DND-41 (cell line): ENCODE measurements around the gene PTDSS2.
A peak's percentile ranks its signal among the peaks of the same experiment; 100 is the strongest.

ENCODE experiments used
- ATAC-seq: fragments of 200-7000 bp; cut with Tn5 transposase; 3 replicates; pipeline ENCODE4 v1.9.1; 2021; ENCODE audit warnings: low read depth; ENCODE audit not compliant: insufficient read depth
- DNase-seq: peaks from one replicate; pipeline ENCODE4 v3.0.0-alpha.2; 2020
- H2AFZ ChIP-seq: 2 replicates; pipeline ENCODE4 v1.6.0; 2012; ENCODE audit warnings: low read depth, low read length
- H3K27ac ChIP-seq: 2 replicates; pipeline ENCODE4 v1.5.1; 2012; ENCODE audit warnings: low read length, inconsistent platforms
- H3K27me3 ChIP-seq: fragments of 200-600 bp; sonication (generic); 2 replicates; pipeline ENCODE4 v1.6.0; 2012; ENCODE audit warnings: low read length, mild to moderate bottlenecking, inconsistent platforms; ENCODE audit not compliant: insufficient read depth, poor library complexity
- H3K36me3 ChIP-seq: 2 replicates; pipeline ENCODE4 v1.5.1; 2012; ENCODE audit warnings: low read length, inconsistent platforms; ENCODE audit not compliant: insufficient read depth
- H3K4me1 ChIP-seq: 2 replicates; pipeline ENCODE4 v1.5.1; 2012; ENCODE audit warnings: mild to moderate bottlenecking, low read length; ENCODE audit not compliant: insufficient read depth
- H3K4me2 ChIP-seq: 2 replicates; pipeline ENCODE4 v1.6.0; 2012; ENCODE audit warnings: mild to moderate bottlenecking, moderate library complexity, low read length, inconsistent platforms; ENCODE audit not compliant: insufficient read depth
- H3K4me3 ChIP-seq, 2 experiments: fragments of 200-600 bp in 1 of 2; shearing (Covaris generic) in 1 of 2; 2 replicates each; pipeline ENCODE4 v1.5.1; 2012 to 2016; ENCODE audit warnings: inconsistent platforms in 2 of 2, low read length in 2 of 2, mild to moderate bottlenecking in 2 of 2, low read depth in 1 of 2, moderate library complexity in 1 of 2
- H3K79me2 ChIP-seq: 2 replicates; pipeline ENCODE4 v1.6.0; 2012; ENCODE audit warnings: low read length, inconsistent platforms; ENCODE audit not compliant: insufficient read depth
- H3K9ac ChIP-seq: 2 replicates; pipeline ENCODE4 v1.6.0; 2012; ENCODE audit warnings: low read depth, mild to moderate bottlenecking, inconsistent platforms, low read length, moderate library complexity
- H3K9me3 ChIP-seq: 2 replicates; pipeline ENCODE4 v1.5.1; 2012; ENCODE audit warnings: low read length, moderate library complexity, mild to moderate bottlenecking, inconsistent platforms; ENCODE audit not compliant: insufficient read depth, severe bottlenecking
- H4K20me1 ChIP-seq: 2 replicates; pipeline ENCODE4 v1.6.0; 2012; ENCODE audit warnings: low read length; ENCODE audit not compliant: insufficient read depth
- CTCF ChIP-seq: IDR thresholded peaks from 2 replicates; pipeline ENCODE4 v1.5.1; 2012; ENCODE audit warnings: borderline replicate concordance, low read length, moderate library complexity, mild to moderate bottlenecking; ENCODE audit not compliant: poor library complexity, severe bottlenecking; ENCODE audit errors: extremely low read depth
- EZH2 ChIP-seq: IDR thresholded peaks from 3 replicates; pipeline ENCODE4 v1.6.1; 2012; ENCODE audit warnings: borderline replicate concordance, low read depth, mild to moderate bottlenecking, moderate library complexity, low read length, inconsistent platforms; ENCODE audit not compliant: severe bottlenecking

The PTDSS2 gene

GRCh38 chr11:532986-533585 is 83.0 kb downstream of the PTDSS2 start:
- Histone ChIP-seq H3K36me3 (peaks cover 35% of the 10 kb centered on the region), H3K27me3 (no peaks in the 10 kb centered on the region), H2AFZ (no peak overlapping the region), H3K4me3 (no peak overlapping the region; a peak in 1 of 4 replicates), H4K20me1 (peaks cover 36% of the 10 kb centered on the region), H3K4me2 (peak overlapping the region; percentile 98), H3K9me3 (no peaks in the 10 kb centered on the region), H3K27ac (no peak overlapping the region), H3K4me1 (peaks cover 41% of the 10 kb centered on the region), H3K79me2 (peaks cover 18% of the 10 kb centered on the region), H3K9ac (no peak overlapping the region; the same call in 1 of the 2 replicates)
- no peak for ATAC-seq
- DNase-seq = no peak
- TF ChIP-seq CTCF = no peak
- no peak for TF ChIP-seq EZH2

- H3K9me3 ChIP-seq = no peaks in the 10 kb centered on the region
- H3K4me1 ChIP-seq = peaks cover 41% of the 10 kb centered on the region
- H3K27me3 ChIP-seq = no peaks in the 10 kb centered on the region
- peaks cover 18% of the 10 kb centered on the region for H3K79me2 ChIP-seq
- peak overlapping the region; percentile 88 for H3K9ac ChIP-seq
- DNase-seq (no peak), ATAC-seq (no peak)
- TF ChIP-seq CTCF (no peak), EZH2 (no peak)
- H3K4me3 ChIP-seq = peak overlapping the region; percentile 96 to 98; a peak in 3 of 4 replicates
- no peak overlapping the region for H3K27ac ChIP-seq
- H2AFZ ChIP-seq = no peak overlapping the region
- peak overlapping the region; percentile 98 for H3K4me2 ChIP-seq
- H3K36me3 ChIP-seq = peaks cover 35% of the 10 kb centered on the region
- peaks cover 36% of the 10 kb centered on the region for H4K20me1 ChIP-seq
These were observed 83.7 kb downstream of the PTDSS2 start for GRCh38 chr11:533586-534395.

- Histone ChIP-seq H3K9ac (peak overlapping the region; percentile 88), H3K36me3 (peaks cover 35% of the 10 kb centered on the region), H3K4me1 (peaks cover 41% of the 10 kb centered on the region), H3K9me3 (no peaks in the 10 kb centered on the region), H2AFZ (peak overlapping the region; percentile 60), H4K20me1 (peaks cover 36% of the 10 kb centered on the region), H3K4me2 (peak overlapping the region; percentile 98), H3K4me3 (peak overlapping the region; percentile 96 to 98), H3K27me3 (no peaks in the 10 kb centered on the region), H3K27ac (peak overlapping the region; percentile 70), H3K79me2 (peaks cover 18% of the 10 kb centered on the region)
- no peak for TF ChIP-seq EZH2
- TF ChIP-seq CTCF = no peak
- DNase-seq (peak; percentile 48), ATAC-seq (peak; percentile 18; the same call in 1 of the 3 replicates)
These were observed 84.5 kb downstream of the PTDSS2 start for GRCh38 chr11:534396-535209.
